HepG2 (cell line): Measurements from ENCODE around the gene ADAT3. TPM values are rescaled to one million over a fixed set of nuclear protein-coding genes. Genes with fewer than 3 reads are reported as not detected.

Experiments
- ATF7 ChIP-seq, 2 experiments: fragments of 450-650 bp in 1 of 2; sonication (generic) in 1 of 2; formaldehyde crosslinking in 1 of 2; IDR thresholded peaks; 2 replicates each; pipeline versions ENCODE4 v1.4.0 to v1.6.1; 2016 to 2020; ENCODE audit warnings: antibody characterized with exemption in 1 of 2, mild to moderate bottlenecking in 1 of 2, missing genetic modification reagents in 1 of 2
- CREB1 ChIP-seq, 2 experiments: fragments of 450-650 bp in 1 of 2; IDR thresholded peaks; 2 replicates each; pipeline ENCODE4 v1.6.1; 2016 to 2017; ENCODE audit warnings: control low read depth in 1 of 2, mild to moderate bottlenecking in 1 of 2, missing compliant biosample characterization in 1 of 2, missing genetic modification characterization in 1 of 2
- EP300 ChIP-seq, 3 experiments: sonication (generic) in 1 of 3; formaldehyde crosslinking in 1 of 3; IDR thresholded peaks; 2 replicates each; pipeline versions ENCODE4 v1.5.1 to v1.6.1; 2011 to 2020; ENCODE audit warnings: low read depth in 2 of 3, low read length in 2 of 3, borderline replicate concordance in 1 of 3, improper control_type of control experiment in 1 of 3, mild to moderate bottlenecking in 1 of 3, missing genetic modification reagents in 1 of 3, moderate library complexity in 1 of 3
- MAF1 ChIP-seq: sonication (generic); formaldehyde crosslinking; IDR thresholded peaks from 2 replicates; pipeline ENCODE4 v1.5.0; 2020; ENCODE audit warnings: missing genetic modification reagents, borderline replicate concordance
- MTA3 ChIP-seq: sonication (generic); formaldehyde crosslinking; IDR thresholded peaks from 2 replicates; pipeline ENCODE4 v1.4.0; 2020; ENCODE audit warnings: missing genetic modification reagents
- NFYC ChIP-seq: IDR thresholded peaks from 2 replicates; pipeline ENCODE4 v1.6.1; 2016; ENCODE audit warnings: missing genetic modification reagents, missing compliant biosample characterization
- PRMT3 ChIP-seq: sonication (generic); formaldehyde crosslinking; IDR thresholded peaks from 2 replicates; pipeline ENCODE4 v1.8.1; 2022; ENCODE audit warnings: low read depth, mild to moderate bottlenecking, moderate library complexity, missing genetic modification reagents, borderline replicate concordance
- SPEN ChIP-seq: sonication (generic); formaldehyde crosslinking; IDR thresholded peaks from 2 replicates; pipeline ENCODE4 v1.5.1; 2020; ENCODE audit warnings: low read depth, mild to moderate bottlenecking, missing genetic modification reagents
- TAF15 ChIP-seq: fragments of 200-400 bp; formaldehyde crosslinking; IDR thresholded peaks from one replicate; pipeline ENCODE4 v1.6.1; 2018; ENCODE audit warnings: mild to moderate bottlenecking, low read depth, low read length; ENCODE audit not compliant: poor library complexity, severe bottlenecking
- ZBTB21 ChIP-seq: sonication (generic); formaldehyde crosslinking; IDR thresholded peaks from 2 replicates; pipeline ENCODE4 v1.4.0; 2020; ENCODE audit warnings: missing genetic modification reagents
- ZFY ChIP-seq: sonication (generic); formaldehyde crosslinking; IDR thresholded peaks from 2 replicates; pipeline ENCODE4 v1.4.0; 2020; ENCODE audit warnings: missing genetic modification reagents
- ZNF251 ChIP-seq: sonication (generic); formaldehyde crosslinking; IDR thresholded peaks from 2 replicates; pipeline ENCODE4 v1.9.0; 2021; ENCODE audit warnings: mild to moderate bottlenecking, missing genetic modification reagents
- ZSCAN20 ChIP-seq: sonication (generic); formaldehyde crosslinking; IDR thresholded peaks from 2 replicates; pipeline ENCODE4 v1.4.0; 2020; ENCODE audit warnings: missing genetic modification reagents, mild to moderate bottlenecking, borderline replicate concordance
- polyA plus RNA-seq, 8 experiments: library from polyadenylated mRNA; depleted of rRNA in 3 of 8; stranded (reverse) in 7 of 8; unstranded in 1 of 8; fragments of >200 nt; fragmentation: Illumina TruSeq in 4 of 8; extraction: Trizol in 4 of 8; gene quantifications; 2 replicates each; pipeline versions ENCODE4 v1.2.1 to v1.2.3, GENCODE V29; 2011 to 2016; ENCODE audit warnings: low read depth in 4 of 8, missing spikeins in 1 of 8, mixed read lengths in 1 of 8; ENCODE audit not compliant: insufficient read depth in 1 of 8
- total RNA-seq, 5 experiments: library from RNA; depleted of rRNA; stranded (reverse); fragments of >200 nt; fragmentation: Illumina TruSeq; extraction: Trizol; gene quantifications; 2 replicates each; pipeline ENCODE4 v1.2.3, GENCODE V29; 2016; ENCODE audit warnings: low read depth in 1 of 5
- TF ChIP-seq, protein P1 (sequence below): sonication (generic); formaldehyde crosslinking; conservative IDR thresholded peaks from 2 replicates; pipeline ENCODE4 v1.4.0; 2020; ENCODE audit warnings: missing genetic modification reagents
- TF ChIP-seq, protein P2 (sequence below): sonication (generic); formaldehyde crosslinking; conservative IDR thresholded peaks from 2 replicates; pipeline ENCODE4 v1.8.0; 2022; ENCODE audit warnings: mild to moderate bottlenecking, moderate library complexity, missing genetic modification reagents
- TF ChIP-seq, protein P3 (sequence below): sonication (generic); formaldehyde crosslinking; IDR thresholded peaks from 2 replicates; pipeline ENCODE4 v1.5.0; 2020; ENCODE audit warnings: missing genetic modification reagents
- TF ChIP-seq, protein P4 (sequence below): sonication (generic); formaldehyde crosslinking; IDR thresholded peaks from 2 replicates; pipeline ENCODE4 v1.5.0; 2020; ENCODE audit warnings: mild to moderate bottlenecking, missing genetic modification reagents
- TF ChIP-seq, protein P5 (sequence below): sonication (generic); formaldehyde crosslinking; IDR thresholded peaks from 2 replicates; pipeline ENCODE4 v1.5.0; 2020; ENCODE audit warnings: missing genetic modification reagents, mild to moderate bottlenecking, borderline replicate concordance

The ADAT3 gene
- total and polyA plus RNA-seq, 2 of the 13 experiments (the other 11 are each of a cell fraction or from before 2014, with no cell fraction given): 0.95 to 3.5 TPM

DNA sequence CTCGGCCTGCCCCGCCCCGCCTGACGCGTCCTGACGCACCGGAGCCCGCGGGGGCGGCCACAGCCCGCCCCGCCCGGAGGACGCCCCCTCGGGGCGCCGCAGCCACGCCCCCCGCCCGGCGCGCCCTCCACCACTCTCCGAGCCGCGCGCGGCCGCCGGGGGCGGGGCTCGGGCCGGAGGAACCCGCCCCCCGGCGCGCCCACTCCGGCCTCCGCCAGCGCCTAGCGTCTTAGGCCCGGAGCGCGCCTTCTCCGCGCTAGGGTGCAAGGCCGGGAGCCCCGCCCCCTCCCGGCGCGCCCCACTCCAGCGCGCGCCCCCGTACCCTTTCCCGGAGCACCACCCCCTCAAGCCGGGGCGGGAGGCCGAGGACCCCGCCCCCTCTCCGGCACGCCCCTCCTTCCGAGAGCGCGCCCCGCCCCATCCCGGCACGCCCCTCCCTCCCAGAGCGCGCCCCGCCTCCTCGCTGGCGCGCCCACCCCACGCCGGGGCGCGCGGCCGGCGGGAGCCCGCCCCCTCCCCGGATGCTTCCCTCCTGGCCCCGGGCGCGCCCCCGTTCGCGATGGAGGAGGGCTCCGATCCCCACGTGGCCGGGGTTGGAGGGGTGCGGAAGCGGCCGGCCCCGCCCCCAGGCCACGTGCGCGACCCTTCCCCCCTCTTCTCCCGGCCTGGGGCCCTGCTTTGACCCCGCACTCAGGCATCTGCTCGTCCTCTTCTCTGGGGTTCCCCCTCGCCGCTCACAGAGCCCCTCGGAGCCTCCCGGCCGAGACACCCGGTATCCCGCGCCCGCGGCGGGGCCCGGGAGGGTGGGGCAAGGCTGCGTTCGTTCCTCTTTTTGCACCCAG, 41.3 kb upstream of the ADAT3 start (continued):
- TF ChIP-seq, protein P1, sequence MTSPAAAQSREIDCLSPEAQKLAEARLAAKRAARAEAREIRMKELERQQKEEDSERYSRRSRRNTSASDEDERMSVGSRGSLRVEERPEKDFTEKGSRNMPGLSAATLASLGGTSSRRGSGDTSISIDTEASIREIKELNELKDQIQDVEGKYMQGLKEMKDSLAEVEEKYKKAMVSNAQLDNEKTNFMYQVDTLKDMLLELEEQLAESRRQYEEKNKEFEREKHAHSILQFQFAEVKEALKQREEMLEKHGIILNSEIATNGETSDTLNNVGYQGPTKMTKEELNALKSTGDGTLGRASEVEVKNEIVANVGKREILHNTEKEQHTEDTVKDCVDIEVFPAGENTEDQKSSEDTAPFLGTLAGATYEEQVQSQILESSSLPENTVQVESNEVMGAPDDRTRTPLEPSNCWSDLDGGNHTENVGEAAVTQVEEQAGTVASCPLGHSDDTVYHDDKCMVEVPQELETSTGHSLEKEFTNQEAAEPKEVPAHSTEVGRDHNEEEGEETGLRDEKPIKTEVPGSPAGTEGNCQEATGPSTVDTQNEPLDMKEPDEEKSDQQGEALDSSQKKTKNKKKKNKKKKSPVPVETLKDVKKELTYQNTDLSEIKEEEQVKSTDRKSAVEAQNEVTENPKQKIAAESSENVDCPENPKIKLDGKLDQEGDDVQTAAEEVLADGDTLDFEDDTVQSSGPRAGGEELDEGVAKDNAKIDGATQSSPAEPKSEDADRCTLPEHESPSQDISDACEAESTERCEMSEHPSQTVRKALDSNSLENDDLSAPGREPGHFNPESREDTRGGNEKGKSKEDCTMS: no peak
- no peak for TF ChIP-seq ATF7 (IDR thresholded peaks at IDR 0.05)
- no peak for TF ChIP-seq ATF7 (CRISPR knock-in tag; IDR thresholded peaks at IDR 0.05)
- TF ChIP-seq MTA3 (CRISPR knock-in tag): no peak
- TF ChIP-seq CREB1 (IDR thresholded peaks at IDR 0.05): no peak
- TF ChIP-seq CREB1 (CRISPR knock-in tag; IDR thresholded peaks at IDR 0.05): no peak
- TF ChIP-seq EP300 (IDR thresholded peaks at IDR 0.05; ENCODE audit: low read depth in 2 of 2, low read length in 2 of 2): 0 out of 4 replicates have a peak, but pooled peaks of 1 of the 2 experiments have one; percentile 35
- no peak; the same call in 1 of the 2 replicates for TF ChIP-seq EP300 (CRISPR knock-in tag; IDR thresholded peaks at IDR 0.05; ENCODE audit: borderline replicate concordance)
- no peak for TF ChIP-seq NFYC (CRISPR knock-in tag)
- TF ChIP-seq ZNF251 (CRISPR knock-in tag): no peak
- TF ChIP-seq, protein P2, sequence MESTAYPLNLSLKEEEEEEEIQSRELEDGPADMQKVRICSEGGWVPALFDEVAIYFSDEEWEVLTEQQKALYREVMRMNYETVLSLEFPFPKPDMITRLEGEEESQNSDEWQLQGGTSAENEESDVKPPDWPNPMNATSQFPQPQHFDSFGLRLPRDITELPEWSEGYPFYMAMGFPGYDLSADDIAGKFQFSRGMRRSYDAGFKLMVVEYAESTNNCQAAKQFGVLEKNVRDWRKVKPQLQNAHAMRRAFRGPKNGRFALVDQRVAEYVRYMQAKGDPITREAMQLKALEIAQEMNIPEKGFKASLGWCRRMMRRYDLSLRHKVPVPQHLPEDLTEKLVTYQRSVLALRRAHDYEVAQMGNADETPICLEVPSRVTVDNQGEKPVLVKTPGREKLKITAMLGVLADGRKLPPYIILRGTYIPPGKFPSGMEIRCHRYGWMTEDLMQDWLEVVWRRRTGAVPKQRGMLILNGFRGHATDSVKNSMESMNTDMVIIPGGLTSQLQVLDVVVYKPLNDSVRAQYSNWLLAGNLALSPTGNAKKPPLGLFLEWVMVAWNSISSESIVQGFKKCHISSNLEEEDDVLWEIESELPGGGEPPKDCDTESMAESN (CRISPR knock-in tag): no peak
- TF ChIP-seq, protein P3, sequence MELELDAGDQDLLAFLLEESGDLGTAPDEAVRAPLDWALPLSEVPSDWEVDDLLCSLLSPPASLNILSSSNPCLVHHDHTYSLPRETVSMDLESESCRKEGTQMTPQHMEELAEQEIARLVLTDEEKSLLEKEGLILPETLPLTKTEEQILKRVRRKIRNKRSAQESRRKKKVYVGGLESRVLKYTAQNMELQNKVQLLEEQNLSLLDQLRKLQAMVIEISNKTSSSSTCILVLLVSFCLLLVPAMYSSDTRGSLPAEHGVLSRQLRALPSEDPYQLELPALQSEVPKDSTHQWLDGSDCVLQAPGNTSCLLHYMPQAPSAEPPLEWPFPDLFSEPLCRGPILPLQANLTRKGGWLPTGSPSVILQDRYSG (CRISPR knock-in tag): no peak
- no peak for TF ChIP-seq MAF1 (CRISPR knock-in tag)
- TF ChIP-seq PRMT3: no peak
- TF ChIP-seq, protein P4, sequence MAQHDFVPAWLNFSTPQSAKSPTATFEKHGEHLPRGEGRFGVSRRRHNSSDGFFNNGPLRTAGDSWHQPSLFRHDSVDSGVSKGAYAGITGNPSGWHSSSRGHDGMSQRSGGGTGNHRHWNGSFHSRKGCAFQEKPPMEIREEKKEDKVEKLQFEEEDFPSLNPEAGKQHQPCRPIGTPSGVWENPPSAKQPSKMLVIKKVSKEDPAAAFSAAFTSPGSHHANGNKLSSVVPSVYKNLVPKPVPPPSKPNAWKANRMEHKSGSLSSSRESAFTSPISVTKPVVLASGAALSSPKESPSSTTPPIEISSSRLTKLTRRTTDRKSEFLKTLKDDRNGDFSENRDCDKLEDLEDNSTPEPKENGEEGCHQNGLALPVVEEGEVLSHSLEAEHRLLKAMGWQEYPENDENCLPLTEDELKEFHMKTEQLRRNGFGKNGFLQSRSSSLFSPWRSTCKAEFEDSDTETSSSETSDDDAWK (CRISPR knock-in tag): no peak
- no peak for TF ChIP-seq SPEN (CRISPR knock-in tag)
- TF ChIP-seq ZSCAN20 (CRISPR knock-in tag): no peak
- TF ChIP-seq ZBTB21 (CRISPR knock-in tag): no peak
- TF ChIP-seq TAF15: peak; percentile 19
- TF ChIP-seq, protein P5, sequence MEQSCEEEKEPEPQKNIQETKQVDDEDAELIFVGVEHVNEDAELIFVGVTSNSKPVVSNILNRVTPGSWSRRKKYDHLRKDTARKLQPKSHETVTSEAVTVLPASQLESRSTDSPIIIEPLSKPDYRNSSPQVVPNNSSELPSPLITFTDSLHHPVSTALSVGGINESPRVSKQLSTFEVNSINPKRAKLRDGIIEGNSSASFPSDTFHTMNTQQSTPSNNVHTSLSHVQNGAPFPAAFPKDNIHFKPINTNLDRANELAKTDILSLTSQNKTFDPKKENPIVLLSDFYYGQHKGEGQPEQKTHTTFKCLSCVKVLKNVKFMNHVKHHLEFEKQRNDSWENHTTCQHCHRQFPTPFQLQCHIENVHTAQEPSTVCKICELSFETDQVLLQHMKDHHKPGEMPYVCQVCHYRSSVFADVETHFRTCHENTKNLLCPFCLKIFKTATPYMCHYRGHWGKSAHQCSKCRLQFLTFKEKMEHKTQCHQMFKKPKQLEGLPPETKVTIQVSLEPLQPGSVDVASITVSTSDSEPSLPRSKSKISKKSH: no peak
- TF ChIP-seq ZFY (CRISPR knock-in tag): peak; percentile 52
